Colonic mucosa (tissue), 4 donors: ENCODE measurements around the gene TPM3. TPM values are rescaled to one million over a fixed set of nuclear protein-coding genes. Genes with fewer than 3 reads are reported as not detected.

Experiments used
- DNase-seq: peaks from one replicate; pipeline ENCODE4 v3.0.0-alpha.2; 2020
- H3K27ac ChIP-seq: fragments of 200-600 bp; one replicate; pipeline ENCODE4 v1.8.0; 2021
- H3K27me3 ChIP-seq: fragments of 200-600 bp; one replicate; pipeline ENCODE4 v1.8.0; 2021
- H3K36me3 ChIP-seq: fragments of 200-600 bp; one replicate; pipeline ENCODE4 v1.8.0; 2021
- H3K4me1 ChIP-seq: fragments of 200-600 bp; one replicate; pipeline ENCODE4 v1.8.0; 2021; ENCODE audit warnings: mild to moderate bottlenecking
- H3K4me3 ChIP-seq: fragments of 200-600 bp; one replicate; pipeline ENCODE4 v1.8.0; 2021
- H3K9ac ChIP-seq, 2 donors: one replicate each; pipeline ENCODE4 v1.7.0; 2013; ENCODE audit warnings: control low read depth in 2 of 2, low read depth in 2 of 2, low read length in 2 of 2
- H3K9me3 ChIP-seq: fragments of 200-600 bp; one replicate; pipeline ENCODE4 v1.8.0; 2021
- CTCF ChIP-seq: fragments of 200-600 bp; IDR thresholded peaks from one replicate; pipeline ENCODE4 v1.8.0; 2022; ENCODE audit warnings: antibody characterized with exemption, mild to moderate bottlenecking
- intact Hi-C: fragments of 100-400 bp; cut with DNase I; formaldehyde crosslinking; loops from one replicate; pipeline ENCODE4 v1.14.1; 2022
- microRNA-seq: library from miRNA; unstranded; fragments of <30 nt; microRNA quantifications from one replicate; pipeline ENCODE4, GENCODE V29; 2019
- total RNA-seq, 2 donors: library from RNA; stranded (reverse); fragmentation: NEBNext Ultra II Directional in 1 of 2; extraction: Animal tissue kit (Norgen Biotek cat#: 25700) in 1 of 2; gene quantifications; one replicate each; pipeline ENCODE4 v1.2.1, GENCODE V29; 2021
- donor health status: healthy.
- donor health status: DM: no; HTN: no; CAD: no.
- donor health status: DM: no; HTN: no; CAD: no.

The TPM3 gene
- total RNA-seq, 2 donors from 2014 or later: 502 to 757 TPM

- TF ChIP-seq CTCF: no peak
- Histone ChIP-seq H3K36me3 (no peaks in the 10 kb centered on the region), H3K27me3 (no peaks in the 10 kb centered on the region), H3K4me1 (no peaks in the 10 kb centered on the region), H3K9me3 (no peaks in the 10 kb centered on the region), H3K9ac (no peak overlapping the region), H3K4me3 (no peak overlapping the region), H3K27ac (no peak overlapping the region)
- intact Hi-C loops: no loop called here
- DNase-seq: no peak
Observed at GRCh38 chr1:154115180-154115579, 76.7 kb downstream of the TPM3 start.

Small RNAs within 50 kb of the gene (microRNA-seq; reads per million reads assigned to microRNA genes)
- gene MIR190B: 7.2 reads per million, percentile 7 among the genes with 10 or more reads in this experiment

Other genes starting within 250 kb of the TPM3 start
- 10 to 100 TPM; 26.9 to 45.6 TPM for gene DENND4B, start 245.4 kb downstream of the TPM3 start, total RNA-seq
- 10 to 100 TPM; 26.9 to 40.7 TPM for gene CRTC2, start 233.5 kb downstream of the TPM3 start, total RNA-seq
- gene SLC39A1, start 228.6 kb downstream of the TPM3 start, total RNA-seq: 10 to 100 TPM; 76.8 to 90.9 TPM
- 10 to 100 TPM; 19.0 to 37.1 TPM for gene CREB3L4, start 224.2 kb downstream of the TPM3 start, total RNA-seq
- gene JTB, start 214.4 kb downstream of the TPM3 start, total RNA-seq: 100 to 1,000 TPM; 133 to 245 TPM
- 10 to 100 TPM; 62.7 to 84.7 TPM for gene RAB13, start 205.8 kb downstream of the TPM3 start, total RNA-seq
- gene RPS27, start 201.3 kb downstream of the TPM3 start, total RNA-seq: 1,000 to 10,000 TPM; 1,048 to 1,210 TPM
- gene NUP210L, start 37.0 kb downstream of the TPM3 start, total RNA-seq: under 1 TPM; 0.10 to 0.11 TPM
- not detected for gene CFAP141, start 14.2 kb upstream of the TPM3 start, total RNA-seq
- 100 to 1,000 TPM in 1 of 2 donors, 10 to 100 TPM in 1; 84.8 to 102 TPM for gene UBAP2L, start 28.9 kb upstream of the TPM3 start, total RNA-seq
- 10 to 100 TPM; 53.4 to 83.6 TPM for gene HAX1, start 80.5 kb upstream of the TPM3 start, total RNA-seq
- gene AQP10, start 129.0 kb upstream of the TPM3 start, total RNA-seq: under 1 TPM in 1 of 2 donors, not detected in 1; 0.27 TPM
- 1 to 10 TPM; 4.2 to 6.6 TPM for gene ATP8B2, start 133.4 kb upstream of the TPM3 start, total RNA-seq
- gene IL6R, start 213.2 kb upstream of the TPM3 start, total RNA-seq: 10 to 100 TPM; 31.7 to 38.2 TPM